Bronchial epithelial cell (primary cell): Measurements from ENCODE around the gene PPARD. TPM values are rescaled to one million over a fixed set of nuclear protein-coding genes. Genes with fewer than 3 reads are reported as not detected.

Experiments
- DNase-seq: peaks from one replicate; pipeline ENCODE4 v3.0.0-alpha.2; 2010; ENCODE audit warnings: low read depth
- FAIRE-seq: peaks from 2 replicates; lab custom pipeline; 2011; peaks lifted over from hg19 to GRCh38; lab: Jason Lieb, UNC
- H3K27me3 ChIP-seq: 2 replicates; pipeline ENCODE4 v1.5.1; 2011; ENCODE audit warnings: low read length; ENCODE audit not compliant: control insufficient read depth, insufficient read depth
- H3K36me3 ChIP-seq: 2 replicates; pipeline ENCODE4 v1.5.1; 2011; ENCODE audit warnings: low read length; ENCODE audit not compliant: control insufficient read depth, insufficient read depth
- H3K4me3 ChIP-seq: 2 replicates; pipeline ENCODE4 v1.5.1; 2011; ENCODE audit warnings: mild to moderate bottlenecking, low read depth, low read length, control low read depth
- CTCF ChIP-seq: IDR thresholded peaks from 2 replicates; pipeline ENCODE4 v1.5.1; 2011; ENCODE audit warnings: mild to moderate bottlenecking, moderate library complexity, low read length, control low read depth, inconsistent platforms; ENCODE audit not compliant: insufficient read depth, severe bottlenecking
- total RNA-seq: library from RNA; depleted of rRNA; stranded (reverse); fragments of >200 nt; gene quantifications from 2 replicates; pipeline ENCODE4 v1.2.1, GENCODE V29; 2014

Gene PPARD
- total RNA-seq, 1 donor from 2014 or later: 10.3 TPM

GRCh38 chr6:35376281-35376680 lies 33.9 kb downstream of the PPARD start:
- Histone ChIP-seq H3K27me3 (no peaks in the 10 kb centered on the region), H3K36me3 (no peaks in the 10 kb centered on the region), H3K4me3 (no peak overlapping the region)
- TF ChIP-seq CTCF: no peak
- DNase-seq (no peak), FAIRE-seq (no peak)

GRCh38 chr6:35377002-35377401 lies 34.6 kb downstream of the PPARD start:
- DNase-seq (no peak), FAIRE-seq (no peak)
- no peaks in the 10 kb centered on the region for H3K27me3 ChIP-seq
- no peak for TF ChIP-seq CTCF
- H3K4me3 ChIP-seq: no peak overlapping the region
- H3K36me3 ChIP-seq: no peaks in the 10 kb centered on the region

GRCh38 chr6:35378261-35378660 lies 35.9 kb downstream of the PPARD start:
- TF ChIP-seq CTCF: no peak
- Histone ChIP-seq H3K27me3 (no peaks in the 10 kb centered on the region), H3K4me3 (no peak overlapping the region), H3K36me3 (no peaks in the 10 kb centered on the region)
- DNase-seq: no peak
- no peak for FAIRE-seq

GRCh38 chr6:35381132-35381531 lies 38.8 kb downstream of the PPARD start:
- FAIRE-seq (no peak), DNase-seq (no peak)
- H3K36me3 ChIP-seq: no peaks in the 10 kb centered on the region
- H3K4me3 ChIP-seq: no peak overlapping the region
- TF ChIP-seq CTCF: no peak
- H3K27me3 ChIP-seq: no peaks in the 10 kb centered on the region

GRCh38 chr6:35382015-35382414 lies 39.7 kb downstream of the PPARD start:
- DNase-seq (no peak), FAIRE-seq (no peak)
- no peak overlapping the region for H3K4me3 ChIP-seq
- peaks cover 1% of the 10 kb centered on the region for H3K36me3 ChIP-seq
- TF ChIP-seq CTCF: no peak
- H3K27me3 ChIP-seq: no peaks in the 10 kb centered on the region

GRCh38 chr6:35385457-35386202 lies 43.3 kb downstream of the PPARD start:
- no peak for FAIRE-seq
- H3K27me3 ChIP-seq: no peaks in the 10 kb centered on the region
- no peak for DNase-seq
- no peak for TF ChIP-seq CTCF
- H3K36me3 ChIP-seq: peaks cover 1% of the 10 kb centered on the region
- H3K4me3 ChIP-seq: no peak overlapping the region
